DMS79 treated with DMSO at 0.1 percent for 48 hours (cell line): ENCODE measurements around the gene CNTN1.

Source experiments
- DNase-seq: peaks from one replicate; lab custom pipeline; 2025; lab: John Stamatoyannopoulos, UW

The CNTN1 gene

DNA sequence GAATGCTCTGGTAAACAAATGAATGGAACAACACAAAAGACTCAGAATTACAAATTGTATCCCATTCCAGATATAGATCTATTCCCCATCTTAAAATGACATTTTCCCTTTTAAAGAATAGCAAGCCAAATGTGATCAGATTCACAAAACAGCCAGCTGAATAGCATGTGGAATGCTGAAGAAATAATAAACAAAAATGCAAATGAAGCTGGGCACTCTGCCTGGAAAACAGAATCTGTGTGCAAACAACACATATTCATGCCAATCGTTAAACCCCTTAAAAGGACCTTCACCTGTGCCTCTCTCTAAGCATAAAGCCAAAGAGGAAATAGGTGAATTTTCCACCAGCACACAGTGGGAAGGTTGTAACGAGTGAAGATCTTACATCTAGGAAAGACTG, 428.0 kb downstream of the CNTN1 start:
- DNase-seq = no peak

DNA sequence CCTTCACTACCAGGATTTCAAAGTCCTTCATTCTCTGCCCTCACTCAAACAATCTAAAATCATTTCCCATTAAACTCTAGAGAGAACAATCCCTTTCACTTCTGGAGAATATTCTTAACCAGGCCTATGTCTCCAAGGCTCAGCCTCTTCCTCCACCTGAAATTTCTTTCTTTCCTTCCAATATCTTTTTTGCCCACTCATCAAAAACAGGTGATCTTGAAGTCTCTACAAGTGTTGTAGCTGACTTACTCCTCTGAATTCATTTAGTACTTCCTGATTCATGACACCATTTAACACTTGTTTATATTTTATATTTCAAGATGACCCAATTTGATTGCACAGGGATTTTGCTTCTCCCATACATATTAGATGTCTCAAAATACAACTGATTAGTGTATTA, 429.1 kb downstream of the CNTN1 start:
- no peak for DNase-seq
